Tibial nerve (tissue), 4 donors: ENCODE data around the gene HYDIN. TPM values are rescaled to one million over a fixed set of nuclear protein-coding genes. Genes with fewer than 3 reads are reported as not detected.

Source experiments
- DNase-seq, 2 donors: peaks; one replicate each; pipeline ENCODE4 v3.0.0-alpha.2; 2019; ENCODE audit warnings: low spot score in 2 of 2
- H3K27ac ChIP-seq, 4 donors: fragments of 200-600 bp; sonication (generic) in 3 of 4; one replicate each; pipeline ENCODE4 v1.5.1; 2017 to 2019; ENCODE audit warnings: mild to moderate bottlenecking in 1 of 4
- H3K27me3 ChIP-seq, 2 donors: fragments of 200-600 bp; sonication (generic) in 1 of 2; one replicate each; pipeline versions ENCODE4 v1.5.1 to v1.6.0; 2017 to 2019
- H3K36me3 ChIP-seq, 3 donors: fragments of 200-600 bp; sonication (generic); one replicate each; pipeline ENCODE4 v1.5.1; 2018 to 2019
- H3K4me1 ChIP-seq, 4 donors: fragments of 200-600 bp; sonication (generic) in 3 of 4; one replicate each; pipeline ENCODE4 v1.5.1; 2017 to 2019
- H3K4me3 ChIP-seq, 4 donors: fragments of 200-600 bp; sonication (generic) in 3 of 4; one replicate each; pipeline ENCODE4 v1.5.1; 2017 to 2019; ENCODE audit warnings: mild to moderate bottlenecking in 1 of 4, moderate library complexity in 1 of 4
- H3K9me3 ChIP-seq, 4 donors: fragments of 200-600 bp; sonication (generic) in 3 of 4; one replicate each; pipeline ENCODE4 v1.5.1; 2017 to 2019
- CTCF ChIP-seq, 5 experiments: fragments of 200-600 bp in 3 of 5; fragments of 450-650 bp in 2 of 5; sonication (generic) in 3 of 5; IDR thresholded peaks; one replicate each; pipeline ENCODE4 v1.5.1; 2016 to 2019; ENCODE audit warnings: antibody characterized with exemption in 5 of 5, mild to moderate bottlenecking in 3 of 5, moderate library complexity in 2 of 5
- EP300 ChIP-seq, 2 donors: sonication (generic); formaldehyde crosslinking; IDR thresholded peaks; one replicate each; pipeline ENCODE4 v1.6.1; 2017; ENCODE audit warnings: antibody characterized with exemption in 2 of 2, mild to moderate bottlenecking in 1 of 2
- POLR2A ChIP-seq, 2 donors: fragments of 450-650 bp; IDR thresholded peaks; one replicate each; pipeline ENCODE4 v1.6.1; 2017; ENCODE audit warnings: antibody characterized with exemption in 2 of 2, mild to moderate bottlenecking in 2 of 2, moderate library complexity in 2 of 2
- WGBS, 2 donors: methylation state at CpG; one replicate each; pipeline ENCODE4 v1.1.5; 2018; 5-methylcytosine and 5-hydroxymethylcytosine counted together
- total RNA-seq, 4 donors: library from RNA; depleted of rRNA; stranded (reverse); fragments of >200 nt; gene quantifications; one replicate each; pipeline ENCODE4 v1.1.0, GENCODE V29; 2016

Gene HYDIN
- total RNA-seq, 4 donors from 2014 or later = 0.21 to 3.1 (median 0.91) TPM

GRCh38 chr16:70772493-70772892 lies 458.0 kb downstream of the HYDIN start:
- Histone ChIP-seq H3K4me1 (peaks cover 0 to 5% (median 0%) of the 10 kb centered on the region in 4 donors), H3K9me3 (no peaks in the 10 kb centered on the region), H3K27ac (no peak overlapping the region), H3K4me3 (no peak overlapping the region), H3K36me3 (peaks cover 0 to 61% (median 0%) of the 10 kb centered on the region in 3 donors), H3K27me3 (no peaks in the 10 kb centered on the region)
- TF ChIP-seq POLR2A (IDR thresholded peaks at IDR 0.05) = no peak
- TF ChIP-seq EP300 (IDR thresholded peaks at IDR 0.05) = no peak
- no peak for TF ChIP-seq CTCF (IDR thresholded peaks at IDR 0.05)
- 83 to 85% methylated on average over 1 of the region's 1 CpG for WGBS, 2 donors
- DNase-seq = no peak

- TF ChIP-seq EP300 (IDR thresholded peaks at IDR 0.05) = peak in 1 of 2 donors; percentile 10
- TF ChIP-seq POLR2A (IDR thresholded peaks at IDR 0.05) = no peak
- peak; percentile 87 to 96 (median 92) for TF ChIP-seq CTCF (IDR thresholded peaks at IDR 0.05)
- peaks cover 0 to 66% (median 0%) of the 10 kb centered on the region in 3 donors for H3K36me3 ChIP-seq
- H3K9me3 ChIP-seq = no peaks in the 10 kb centered on the region
- no peak overlapping the region for H3K27ac ChIP-seq
- H3K27me3 ChIP-seq = no peaks in the 10 kb centered on the region
- WGBS, 2 donors = 36 to 42% methylated on average over 15 of the region's 15 CpGs
- peaks cover 0 to 5% (median 0%) of the 10 kb centered on the region in 4 donors for H3K4me1 ChIP-seq
- H3K4me3 ChIP-seq = no peak overlapping the region
- peak; percentile 45 to 76 for DNase-seq
Observed at GRCh38 chr16:70770626-70771552, 459.6 kb downstream of the HYDIN start.

- TF ChIP-seq EP300 (IDR thresholded peaks at IDR 0.05) = no peak
- TF ChIP-seq CTCF (IDR thresholded peaks at IDR 0.05) = no peak
- TF ChIP-seq POLR2A (IDR thresholded peaks at IDR 0.05) = no peak
- peaks cover 0 to 5% (median 0%) of the 10 kb centered on the region in 4 donors for H3K4me1 ChIP-seq
- no peaks in the 10 kb centered on the region for H3K9me3 ChIP-seq
- 90 to 91% methylated on average over 9 of the region's 9 CpGs for WGBS, 2 donors
- no peak overlapping the region for H3K4me3 ChIP-seq
- DNase-seq = no peak
- H3K27me3 ChIP-seq = no peaks in the 10 kb centered on the region
- peaks cover 0 to 72% (median 0%) of the 10 kb centered on the region in 3 donors for H3K36me3 ChIP-seq
- H3K27ac ChIP-seq = no peak overlapping the region
Observed at GRCh38 chr16:70770291-70770625, 460.3 kb downstream of the HYDIN start.

- WGBS, 2 donors = 96 to 97% methylated on average over 8 of the region's 8 CpGs
- Histone ChIP-seq H3K27ac (no peak overlapping the region), H3K4me3 (no peak overlapping the region), H3K36me3 (peaks cover 0 to 77% (median 0%) of the 10 kb centered on the region in 3 donors), H3K9me3 (no peaks in the 10 kb centered on the region), H3K27me3 (no peaks in the 10 kb centered on the region), H3K4me1 (peaks cover 0 to 5% (median 0%) of the 10 kb centered on the region in 4 donors)
- TF ChIP-seq CTCF (IDR thresholded peaks at IDR 0.05) = no peak
- TF ChIP-seq POLR2A (IDR thresholded peaks at IDR 0.05) = no peak
- no peak for TF ChIP-seq EP300 (IDR thresholded peaks at IDR 0.05)
- no peak for DNase-seq
Observed at GRCh38 chr16:70769761-70770160, 460.8 kb downstream of the HYDIN start.

GRCh38 chr16:70769131-70769530 lies 461.4 kb downstream of the HYDIN start:
- TF ChIP-seq CTCF (IDR thresholded peaks at IDR 0.05) (no peak), EP300 (IDR thresholded peaks at IDR 0.05) (no peak), POLR2A (IDR thresholded peaks at IDR 0.05) (no peak)
- no peaks in the 10 kb centered on the region for H3K27me3 ChIP-seq
- no peak overlapping the region for H3K27ac ChIP-seq
- no peak overlapping the region for H3K4me3 ChIP-seq
- H3K9me3 ChIP-seq = no peaks in the 10 kb centered on the region
- H3K4me1 ChIP-seq = peaks cover 0 to 5% (median 0%) of the 10 kb centered on the region in 4 donors
- WGBS, 2 donors = 100% methylated on average over 2 to 3 of the region's 8 CpGs
- H3K36me3 ChIP-seq = peaks cover 0 to 71% (median 0%) of the 10 kb centered on the region in 3 donors
- no peak for DNase-seq
